LHCN-M2 (cell line): ENCODE measurements around the gene NXPH1. TPM values are rescaled to one million over a fixed set of nuclear protein-coding genes. Genes with fewer than 3 reads are reported as not detected.
A peak's percentile ranks its signal among the peaks of the same experiment; 100 is the strongest.

Experiments used
- DNase-seq: peaks from one replicate; pipeline ENCODE4 v3.0.0-alpha.2; 2012; ENCODE audit warnings: low read depth
- total RNA-seq: library from RNA; depleted of rRNA; stranded (reverse); fragments of >200 nt; gene quantifications from 2 replicates; pipeline ENCODE4 v1.2.3, GENCODE V29; 2014

NXPH1 gene
- total RNA-seq, 1 experiment from 2014 or later: 1.0 TPM

DNA sequence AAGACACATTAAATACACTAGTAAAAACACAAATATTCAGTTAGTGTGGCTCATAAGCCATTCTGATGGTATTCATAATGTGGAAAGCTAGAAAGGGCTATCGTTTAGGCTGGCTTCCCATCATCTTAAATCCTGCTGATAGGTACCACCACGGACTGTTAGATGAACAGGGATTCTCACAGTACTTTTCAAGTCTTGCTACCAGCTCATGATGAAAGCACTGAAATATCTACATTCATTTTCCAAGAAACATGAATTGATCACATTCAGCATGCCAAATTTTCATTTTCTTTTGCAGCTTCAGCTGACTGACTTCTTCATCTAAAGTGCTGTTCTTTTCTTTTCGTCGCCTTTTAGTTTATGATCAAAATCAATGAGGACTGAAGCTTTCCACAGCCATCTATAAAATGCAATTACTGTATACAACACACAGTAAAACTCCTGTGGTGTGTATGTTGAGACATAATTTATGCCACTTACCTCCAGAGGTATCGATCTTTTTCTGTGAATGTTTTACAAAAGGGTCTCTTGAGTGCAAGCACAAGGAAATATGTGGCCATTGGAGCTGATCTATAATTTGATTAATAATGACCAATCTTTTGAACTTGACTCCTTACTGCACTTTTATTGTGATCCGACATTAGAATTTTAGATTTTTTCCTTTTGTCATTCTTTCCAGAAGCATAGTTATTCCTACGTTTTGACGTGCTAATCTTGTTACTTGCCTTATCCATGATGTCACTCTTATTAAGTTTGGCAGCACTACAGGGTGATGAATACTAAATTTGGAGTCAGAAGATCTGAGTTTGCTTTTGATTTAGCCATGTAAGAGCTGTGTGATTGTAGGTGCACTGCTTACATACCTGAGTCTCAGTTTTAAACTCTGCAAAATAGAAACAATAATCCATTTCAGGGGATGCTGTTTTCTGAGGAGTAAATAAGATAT, 58.4 kb downstream of the NXPH1 start:
- no peak for DNase-seq

DNA sequence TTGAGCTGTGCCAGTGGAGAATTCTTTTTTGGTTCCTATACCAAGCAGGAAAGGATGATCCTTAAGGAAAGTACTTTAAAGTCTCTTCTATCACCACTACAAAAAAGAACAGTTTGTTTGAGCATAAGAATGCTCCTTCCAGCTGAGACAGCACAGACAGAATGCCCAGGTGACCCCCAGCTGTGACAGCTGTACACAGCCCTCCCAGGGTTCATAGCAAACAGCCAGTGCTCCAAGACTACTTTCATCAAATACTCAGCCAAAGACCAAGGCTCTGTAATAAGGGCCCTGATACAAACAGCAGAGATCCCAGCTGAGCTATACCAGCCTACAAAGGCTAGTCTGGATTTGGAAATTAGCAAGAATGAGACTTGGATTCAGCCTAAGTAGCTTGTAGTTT, 65.7 kb downstream of the NXPH1 start:
- DNase-seq: no peak

DNA sequence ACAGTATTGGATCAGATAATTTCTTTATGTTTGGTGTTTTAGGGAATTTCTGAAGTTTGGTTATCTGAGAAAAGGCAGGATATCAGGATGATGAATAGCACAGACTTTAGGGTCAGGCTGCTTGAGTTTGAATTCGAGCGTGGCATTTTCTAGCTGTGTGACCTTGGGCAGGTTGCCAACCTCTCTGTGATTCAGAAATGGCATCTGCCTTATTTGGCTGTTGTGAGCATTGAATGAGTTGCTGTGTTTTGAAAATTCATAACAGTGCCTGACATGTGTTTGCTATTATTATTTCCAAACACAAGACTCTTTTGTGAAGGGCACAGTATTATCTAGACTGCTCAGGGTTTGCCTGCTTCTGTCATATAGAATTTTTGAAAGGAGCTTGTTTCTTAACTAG, 66.9 kb downstream of the NXPH1 start:
- peak; percentile 78 for DNase-seq

DNA sequence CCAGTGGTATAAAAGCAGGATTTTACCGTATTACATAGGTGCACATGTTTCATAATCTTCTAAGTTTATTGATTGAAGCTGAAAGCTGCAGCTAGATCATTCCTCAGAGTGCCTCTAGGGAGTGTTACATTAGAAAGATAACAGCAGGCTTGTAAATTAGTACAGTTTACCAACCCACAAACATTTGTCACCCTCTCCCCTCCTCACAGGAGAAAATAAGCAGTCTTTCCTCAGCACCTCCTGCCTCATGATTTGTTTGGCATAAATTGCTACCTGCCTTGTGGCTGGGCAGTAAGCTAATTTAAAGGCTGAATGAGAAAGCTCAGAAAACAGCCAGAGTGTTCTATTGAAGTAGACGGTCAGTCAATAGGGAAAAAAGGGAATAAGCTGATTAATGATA, 74.2 kb downstream of the NXPH1 start:
- peak; percentile 46 for DNase-seq

DNA sequence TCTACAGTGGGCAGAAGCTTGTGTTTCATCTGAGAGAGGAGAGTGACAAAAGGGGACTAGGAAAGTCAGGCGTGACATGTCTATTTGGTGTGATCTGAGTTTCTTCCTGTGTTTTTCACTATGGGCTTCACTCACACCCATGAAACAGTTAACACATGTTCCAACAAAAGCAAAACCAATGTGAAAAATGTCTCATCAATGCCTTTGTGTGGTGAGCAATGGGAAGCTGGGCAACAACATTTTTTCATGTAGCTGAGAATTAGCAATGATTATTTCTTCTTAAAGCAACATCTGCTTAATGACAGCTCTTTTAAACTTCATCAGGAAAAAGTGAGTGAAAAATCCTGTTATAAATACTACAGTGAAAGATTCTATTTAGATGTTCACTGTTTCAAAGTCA, 76.2 kb downstream of the NXPH1 start:
- peak; percentile 66 for DNase-seq

DNA sequence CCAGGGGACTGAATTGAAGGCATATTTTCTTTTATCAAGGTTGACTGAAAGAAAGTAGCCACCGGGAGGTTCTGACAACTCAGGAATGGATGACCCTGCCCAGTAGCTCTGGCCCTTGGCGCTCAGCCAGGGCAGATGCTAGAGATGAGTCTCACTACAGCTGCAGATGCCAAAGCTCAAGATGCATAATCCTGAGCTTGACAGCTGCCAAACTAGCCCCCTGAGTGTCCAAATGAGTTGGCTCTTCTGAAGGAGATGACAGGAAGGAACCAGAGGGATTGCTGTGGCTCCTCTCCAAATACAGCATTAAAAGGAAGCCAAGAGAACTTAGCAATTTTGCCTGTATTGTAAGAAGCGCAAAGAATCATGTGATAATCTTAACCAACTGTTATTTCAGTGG, 78.4 kb downstream of the NXPH1 start:
- peak; percentile 99 for DNase-seq

DNA sequence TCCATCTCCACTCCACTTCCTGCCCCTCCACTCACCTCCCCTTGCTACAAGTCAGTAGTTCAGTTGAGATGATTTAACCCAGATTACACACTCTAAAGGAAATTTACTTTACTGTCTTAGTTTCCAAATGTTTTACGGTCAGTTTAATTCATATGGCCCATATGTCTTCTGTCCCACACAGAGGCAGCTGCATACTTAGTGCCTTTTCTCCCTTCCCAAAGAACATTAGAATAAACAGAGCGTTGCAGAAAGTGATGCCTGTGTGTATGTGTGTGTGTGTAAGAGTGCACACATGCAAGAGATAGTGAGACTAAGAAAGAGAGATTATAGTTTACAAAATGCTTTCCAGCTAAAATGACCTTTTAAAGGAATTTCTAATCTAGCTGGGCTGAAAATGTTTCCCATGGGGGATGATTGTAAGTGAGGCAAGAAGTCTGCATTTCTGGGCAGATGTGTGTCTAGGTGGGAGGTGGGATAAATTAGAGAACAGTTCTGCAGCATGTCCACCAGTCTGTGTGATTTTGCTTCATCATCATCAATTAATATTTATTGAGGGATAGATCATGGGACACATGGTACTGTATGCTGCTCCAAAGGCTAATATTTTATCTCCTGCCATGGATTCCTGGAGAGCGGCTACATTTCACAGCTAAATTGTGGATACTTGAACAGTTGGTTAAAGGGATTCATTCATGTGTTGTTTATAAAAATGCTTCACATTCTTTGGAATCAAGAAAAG, 81.5 kb downstream of the NXPH1 start:
- no peak for DNase-seq

- DNase-seq: peak; percentile 76
Observed at GRCh38 chr7:8515640-8516185, 82.3 kb downstream of the NXPH1 start.

- DNase-seq: peak; percentile 55
Observed at GRCh38 chr7:8516976-8517375, 83.6 kb downstream of the NXPH1 start.

DNA sequence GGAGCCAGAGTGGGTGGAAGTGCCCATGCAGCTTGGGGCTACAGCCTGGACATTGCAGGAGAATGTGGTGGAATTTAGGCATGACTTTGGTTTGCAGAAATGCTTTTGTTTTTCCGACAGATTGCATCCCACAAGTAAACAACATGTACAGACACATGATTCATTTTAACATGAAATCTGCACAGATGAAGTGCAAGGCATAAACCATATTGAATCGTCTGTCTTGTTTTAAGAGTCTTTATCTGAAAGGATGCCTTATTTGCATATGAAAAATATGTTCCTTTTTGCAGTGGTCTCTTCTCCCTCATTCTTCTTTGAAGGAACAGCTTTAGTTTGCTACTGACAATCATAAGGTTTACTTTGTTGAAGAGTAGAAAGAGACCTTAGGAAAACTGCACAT, 94.9 kb downstream of the NXPH1 start:
- DNase-seq: no peak

- no peak for DNase-seq
Observed at GRCh38 chr7:8531991-8532515, 98.6 kb downstream of the NXPH1 start.

- DNase-seq: no peak
Observed at GRCh38 chr7:8536431-8536830, 103.0 kb downstream of the NXPH1 start.

GRCh38 chr7:8549046-8549445, 115.6 kb downstream of the NXPH1 start:
- DNase-seq: no peak

DNA sequence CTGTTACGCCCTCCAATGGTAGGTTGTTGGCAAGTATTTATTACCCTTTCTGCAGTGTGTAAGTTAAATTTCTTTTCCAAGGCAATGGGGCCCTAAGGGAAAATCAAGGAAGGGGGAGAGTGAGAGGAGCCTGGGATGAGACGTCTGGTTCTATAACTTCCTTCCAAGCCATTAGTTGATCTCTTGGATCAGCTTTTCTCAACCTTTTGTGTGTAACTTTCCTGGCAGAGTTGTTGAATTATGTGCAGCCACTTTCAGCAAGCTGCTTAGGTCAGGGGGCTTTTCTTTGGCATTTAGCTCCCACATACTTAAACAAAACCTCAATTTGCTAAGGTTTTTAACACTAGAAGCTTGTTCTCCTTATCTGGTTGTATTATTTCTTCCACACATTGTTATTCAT, 127.1 kb downstream of the NXPH1 start:
- no peak for DNase-seq

- DNase-seq: no peak
Observed at GRCh38 chr7:8561449-8561848, 128.0 kb downstream of the NXPH1 start.

DNA sequence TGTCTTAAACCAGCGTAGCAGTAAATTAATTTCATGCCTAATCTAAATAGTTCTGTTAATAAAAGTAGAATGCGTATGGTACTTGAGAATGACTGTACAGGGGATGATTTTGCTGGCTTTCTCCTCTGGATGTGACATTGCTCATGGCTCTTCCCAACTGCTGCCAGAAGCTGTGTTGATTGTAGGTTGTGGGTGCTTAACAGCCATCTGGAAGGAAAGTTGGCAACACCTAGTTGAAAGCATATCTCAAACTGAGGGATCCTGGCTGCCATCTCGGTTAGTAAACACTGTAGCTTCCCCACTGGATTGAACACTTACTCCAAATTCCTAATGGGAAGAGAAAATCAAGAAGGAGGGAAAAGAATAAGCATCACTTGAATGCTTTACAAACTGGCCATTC, 130.9 kb downstream of the NXPH1 start:
- DNase-seq: no peak

DNA sequence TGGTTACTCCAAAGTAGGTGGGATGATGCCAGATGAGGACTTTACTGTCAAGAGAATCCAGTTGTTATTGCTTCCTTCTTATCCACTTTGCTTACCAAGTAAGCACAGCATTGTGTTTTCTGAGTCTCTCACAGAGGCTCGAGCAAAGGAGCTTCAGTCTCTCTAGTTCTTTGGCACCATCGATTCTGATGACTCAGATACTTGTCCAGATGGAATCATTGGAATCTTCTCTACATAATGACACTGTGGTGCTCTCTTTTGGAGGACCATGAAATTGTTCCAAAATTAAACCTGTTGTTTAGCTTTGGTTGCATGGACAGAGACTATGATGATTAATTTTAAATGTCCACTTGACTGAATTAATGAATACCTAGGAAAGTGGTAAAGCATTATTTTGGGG, 132.6 kb downstream of the NXPH1 start:
- peak; percentile 75 for DNase-seq

DNA sequence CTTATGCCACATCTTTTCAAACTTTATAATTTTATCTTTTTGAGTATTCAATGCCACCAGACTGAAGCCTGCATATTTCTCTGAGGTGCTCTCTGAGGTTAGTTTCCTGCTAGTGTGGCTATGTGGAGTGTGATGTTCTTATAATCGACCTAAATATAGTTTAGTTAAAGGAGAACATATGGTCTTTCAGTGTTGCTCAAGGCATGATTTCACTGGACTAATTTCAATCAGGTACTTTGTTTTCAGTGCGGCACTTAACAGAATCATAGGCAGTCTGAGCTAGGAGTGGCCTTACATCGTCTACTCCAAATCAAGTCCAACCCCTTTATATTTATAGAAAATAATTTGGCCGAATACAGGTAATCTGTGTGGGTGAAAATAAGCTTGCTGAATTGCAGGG, 134.2 kb downstream of the NXPH1 start:
- DNase-seq: no peak

DNA sequence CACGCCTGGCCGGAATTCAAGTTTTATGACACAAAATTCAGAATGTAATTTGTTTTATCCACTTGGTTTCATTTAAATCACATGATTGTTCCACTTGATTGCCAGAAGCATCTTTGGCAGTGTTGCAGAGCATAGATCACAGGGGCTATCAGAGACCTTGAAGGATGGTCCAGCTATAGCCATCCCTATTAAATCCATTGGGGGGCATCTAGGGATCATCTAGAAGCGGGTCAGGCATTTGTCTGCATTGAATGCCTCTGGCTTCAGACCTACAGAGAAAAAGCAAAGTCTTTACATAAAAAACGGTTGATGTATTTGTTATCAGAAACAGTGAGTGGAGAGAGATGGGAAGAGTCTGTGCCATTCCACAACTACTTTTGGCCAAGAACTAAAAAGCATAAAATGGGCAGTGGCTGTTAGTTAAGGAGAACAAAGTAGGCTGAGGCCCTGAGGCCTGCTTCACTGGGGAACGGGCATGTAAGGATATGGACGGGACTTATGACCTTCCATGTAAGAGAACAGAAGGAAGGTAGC, 146.3 kb downstream of the NXPH1 start:
- no peak for DNase-seq

GRCh38 chr7:8581842-8582241, 148.4 kb downstream of the NXPH1 start:
- DNase-seq: no peak

GRCh38 chr7:8582728-8583127, 149.3 kb downstream of the NXPH1 start:
- no peak for DNase-seq

- DNase-seq: no peak
Observed at GRCh38 chr7:8585591-8585990, 152.2 kb downstream of the NXPH1 start.
